Thoracic aorta endothelial cell (primary cell): Measurements from ENCODE around the gene IL25. TPM values are rescaled to one million over a fixed set of nuclear protein-coding genes. Genes with fewer than 3 reads are reported as not detected.

Source experiments
- small RNA-seq: library from RNA; depleted of rRNA; stranded (forward); fragments of <200 nt; gene quantifications from one replicate; pipeline ENCODE3, GENCODE V24; 2012
- total RNA-seq: library from RNA; depleted of rRNA; stranded (reverse); fragments of >200 nt; gene quantifications from 2 replicates; pipeline ENCODE4 v1.2.3, GENCODE V29; 2012

Gene IL25
- total RNA-seq: not detected in 2 replicates

DNA sequence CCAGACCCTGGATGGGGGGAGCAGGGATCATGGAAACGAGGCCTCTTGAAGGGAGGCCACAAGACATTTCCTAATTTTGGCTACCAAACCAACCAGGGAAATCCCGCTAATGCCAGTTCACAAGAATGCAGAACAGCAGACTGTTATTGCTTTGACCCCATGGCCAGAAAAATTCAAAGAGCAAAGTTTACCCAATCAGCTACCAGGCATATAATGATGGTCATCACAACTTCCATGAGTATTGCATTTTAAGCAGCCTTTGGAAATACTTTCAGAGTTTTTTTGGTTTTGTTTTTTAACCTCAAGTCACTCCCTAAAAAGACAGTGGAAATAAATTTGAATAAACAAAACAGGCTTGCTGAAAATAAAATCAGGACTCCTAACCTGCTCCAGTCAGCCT is at the start of gene IL25:
Gene IL25 (plus strand): TSS at position 301 of the 400 bp plus-strand sequence.

GRCh38 chr14:23352506-23353432 is 19.8 kb upstream of the IL25 start, which contains the start of gene SLC22A17:
TSS of gene SLC22A17 (minus strand) at chr14:23352887.

GRCh38 chr14:23365036-23365731 is 7.4 kb upstream of the IL25 start, which contains the start of gene EFS:
TSS of gene EFS (minus strand) at chr14:23365172. CDS start at chr14:23365025, 147 bp downstream.

DNA sequence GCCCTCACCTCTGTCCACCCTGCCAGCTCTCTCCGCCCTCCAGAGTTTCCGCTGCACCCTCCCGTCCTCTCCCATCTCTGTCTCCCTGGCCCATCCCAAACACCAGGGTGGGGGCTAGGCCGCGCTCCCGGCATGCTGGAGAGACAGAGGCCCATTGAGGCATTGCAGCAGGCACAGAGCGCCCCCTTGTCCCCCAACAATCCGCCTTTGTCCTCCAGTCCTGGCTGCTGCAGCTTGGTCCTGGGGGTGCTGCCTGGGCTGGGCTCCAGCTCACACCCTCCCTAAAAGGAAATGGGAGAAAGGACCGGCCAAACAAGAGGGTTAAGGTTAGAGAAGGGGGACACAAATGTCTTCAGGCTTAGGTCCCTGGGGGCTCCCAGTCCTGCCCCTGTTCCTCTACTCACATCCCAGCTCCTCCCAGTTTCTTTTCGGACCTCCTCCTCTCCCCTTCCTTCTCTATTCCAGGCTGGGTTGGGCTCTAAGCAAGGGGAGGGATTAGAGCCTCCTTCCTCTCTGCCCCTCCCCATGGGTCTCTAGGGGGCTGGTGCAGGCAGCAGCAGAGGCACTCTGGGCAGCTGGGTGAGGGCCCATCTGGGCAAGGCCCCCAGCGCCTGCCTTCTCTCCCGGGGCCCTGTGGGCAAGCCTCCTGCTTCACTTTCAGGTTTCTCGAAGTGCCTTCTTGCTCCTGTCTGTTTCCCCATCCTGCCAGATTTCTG is 4.0 kb downstream of the IL25 start, which contains the start of gene CMTM5:
Gene CMTM5 (plus strand): TSS at position 565 of the 716 bp plus-strand sequence. CDS start 206 bp downstream, outside the sequence.

GRCh38 chr14:23407516-23408306 is 35.1 kb downstream of the IL25 start, which contains the start of gene MYH6:
TSS of gene MYH6 (minus strand) at chr14:23408273. CDS start at chr14:23407223, 1,050 bp downstream.

Small RNA genes within 50 kb of the gene (small RNA-seq; reads per million reads assigned to genes)
- not detected for gene MIR208A
- gene MIR208B: not detected

Other genes with a start within 250 kb of the IL25 start
- gene SLC7A8, start 189.1 kb upstream of the IL25 start, total RNA-seq: 1.1 and 2.4 TPM in 2 replicates
- not detected in 2 replicates for gene RNF212B, start 134.9 kb upstream of the IL25 start, total RNA-seq
- 5.9 and 9.8 TPM in 2 replicates for gene HOMEZ, start 86.7 kb upstream of the IL25 start, total RNA-seq
- gene PPP1R3E, start 70.0 kb upstream of the IL25 start, total RNA-seq: 3.7 and 4.7 TPM in 2 replicates
- gene BCL2L2, start 66.0 kb upstream of the IL25 start, total RNA-seq: 18.5 and 22.2 TPM in 2 replicates
- gene PABPN1, start 51.4 kb upstream of the IL25 start, total RNA-seq: 71.1 and 81.7 TPM in 2 replicates
- gene SLC22A17, start 19.9 kb upstream of the IL25 start, total RNA-seq: 0.86 and 1.1 TPM in 2 replicates
- gene EFS, start 7.6 kb upstream of the IL25 start, total RNA-seq: not detected in 2 replicates
- gene CMTM5, start 4.2 kb downstream of the IL25 start, total RNA-seq: not detected in 2 replicates
- gene MYH6, start 35.5 kb downstream of the IL25 start, total RNA-seq: not detected in 2 replicates
- gene MYH7, start 62.9 kb downstream of the IL25 start, total RNA-seq: not detected in 2 replicates
- 41.6 and 48.2 TPM in 2 replicates for gene NGDN, start 96.9 kb downstream of the IL25 start, total RNA-seq
- gene ZFHX2, start 179.0 kb downstream of the IL25 start, total RNA-seq: 0.40 and 0.86 TPM in 2 replicates
- gene THTPA, start 183.5 kb downstream of the IL25 start, total RNA-seq: 14.1 and 18.9 TPM in 2 replicates
- gene AP1G2, start 195.0 kb downstream of the IL25 start, total RNA-seq: 7.6 and 17.0 TPM in 2 replicates
- not detected in 2 replicates for gene JPH4, start 206.0 kb downstream of the IL25 start, total RNA-seq